ENCODE results near the gene LPGAT1.

The LPGAT1 gene

DNA sequence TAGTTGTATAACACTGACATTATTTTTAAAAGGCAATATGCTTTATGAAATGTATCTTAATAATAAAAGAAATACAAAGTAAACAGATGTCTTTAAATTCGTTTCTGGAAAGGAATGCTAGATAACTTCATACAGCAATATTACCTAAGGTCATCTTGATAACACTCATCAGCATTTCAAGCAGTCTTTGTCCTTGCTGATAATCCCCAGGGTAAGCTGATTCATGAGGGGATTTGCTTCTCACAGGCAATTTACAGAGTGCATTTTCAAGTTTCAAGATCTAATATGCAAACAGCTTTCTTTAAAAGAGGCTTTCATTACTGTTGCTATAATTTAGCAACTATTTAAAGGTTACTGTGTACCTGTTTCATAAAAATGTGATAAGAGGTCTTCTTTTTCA, 80.0 kb downstream of the LPGAT1 start:
- no peak overlapping the region for H3K4me3 ChIP-seq (ENCODE audit: low read depth, low read length)
- no peak for DNase-seq (ENCODE audit: low read depth)
- TF ChIP-seq, protein P1, sequence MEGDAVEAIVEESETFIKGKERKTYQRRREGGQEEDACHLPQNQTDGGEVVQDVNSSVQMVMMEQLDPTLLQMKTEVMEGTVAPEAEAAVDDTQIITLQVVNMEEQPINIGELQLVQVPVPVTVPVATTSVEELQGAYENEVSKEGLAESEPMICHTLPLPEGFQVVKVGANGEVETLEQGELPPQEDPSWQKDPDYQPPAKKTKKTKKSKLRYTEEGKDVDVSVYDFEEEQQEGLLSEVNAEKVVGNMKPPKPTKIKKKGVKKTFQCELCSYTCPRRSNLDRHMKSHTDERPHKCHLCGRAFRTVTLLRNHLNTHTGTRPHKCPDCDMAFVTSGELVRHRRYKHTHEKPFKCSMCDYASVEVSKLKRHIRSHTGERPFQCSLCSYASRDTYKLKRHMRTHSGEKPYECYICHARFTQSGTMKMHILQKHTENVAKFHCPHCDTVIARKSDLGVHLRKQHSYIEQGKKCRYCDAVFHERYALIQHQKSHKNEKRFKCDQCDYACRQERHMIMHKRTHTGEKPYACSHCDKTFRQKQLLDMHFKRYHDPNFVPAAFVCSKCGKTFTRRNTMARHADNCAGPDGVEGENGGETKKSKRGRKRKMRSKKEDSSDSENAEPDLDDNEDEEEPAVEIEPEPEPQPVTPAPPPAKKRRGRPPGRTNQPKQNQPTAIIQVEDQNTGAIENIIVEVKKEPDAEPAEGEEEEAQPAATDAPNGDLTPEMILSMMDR (IDR thresholded peaks at IDR 0.05; ENCODE audit: control insufficient read depth, extremely low read depth, insufficient read depth): no peak

DNA sequence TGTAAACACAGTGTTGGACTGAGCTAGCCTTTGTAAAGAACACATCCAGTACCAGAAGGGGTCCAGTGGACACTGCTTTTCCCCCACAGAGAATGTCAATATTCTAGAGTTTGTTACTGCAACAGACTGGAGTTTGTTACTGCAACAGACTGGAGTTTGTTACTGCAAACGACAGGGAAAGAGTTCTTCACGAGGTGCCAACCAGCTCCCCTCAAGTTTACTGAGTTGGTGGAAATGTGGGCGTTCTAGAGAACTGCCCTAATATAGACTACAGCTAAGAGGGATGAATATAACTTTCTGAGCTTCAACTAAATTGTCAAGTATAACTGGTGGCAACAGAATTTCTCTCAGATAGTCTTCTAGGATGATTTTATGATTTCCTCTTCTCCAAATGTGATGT, 81.3 kb downstream of the LPGAT1 start:
- no peak for DNase-seq (ENCODE audit: low read depth)
- no peak overlapping the region for H3K4me3 ChIP-seq (ENCODE audit: low read depth, low read length)
- TF ChIP-seq, protein P1 (IDR thresholded peaks at IDR 0.05; ENCODE audit: control insufficient read depth, extremely low read depth, insufficient read depth): no peak

DNA sequence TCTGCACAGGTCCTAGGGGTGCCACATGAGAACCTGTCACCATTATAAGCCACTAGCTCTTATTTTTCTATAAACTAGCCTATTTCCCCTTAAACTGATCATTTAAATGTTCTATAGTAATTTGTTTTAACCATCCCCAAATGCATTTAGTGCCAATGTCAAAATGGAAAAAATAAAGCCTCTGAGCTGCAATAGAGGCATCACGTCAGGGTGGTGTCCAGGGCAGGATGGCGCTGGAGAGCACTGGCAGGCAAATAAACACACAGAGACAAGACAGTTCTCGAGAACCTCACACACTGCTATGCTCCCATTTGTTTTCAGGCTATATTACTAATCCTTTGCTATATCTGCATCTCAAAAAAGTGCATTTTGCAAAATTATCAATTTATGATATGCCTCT, 81.8 kb downstream of the LPGAT1 start:
- no peak overlapping the region for H3K4me3 ChIP-seq (ENCODE audit: low read depth, low read length)
- no peak for DNase-seq (ENCODE audit: low read depth)
- TF ChIP-seq, protein P1 (IDR thresholded peaks at IDR 0.05; ENCODE audit: control insufficient read depth, extremely low read depth, insufficient read depth): no peak

DNA sequence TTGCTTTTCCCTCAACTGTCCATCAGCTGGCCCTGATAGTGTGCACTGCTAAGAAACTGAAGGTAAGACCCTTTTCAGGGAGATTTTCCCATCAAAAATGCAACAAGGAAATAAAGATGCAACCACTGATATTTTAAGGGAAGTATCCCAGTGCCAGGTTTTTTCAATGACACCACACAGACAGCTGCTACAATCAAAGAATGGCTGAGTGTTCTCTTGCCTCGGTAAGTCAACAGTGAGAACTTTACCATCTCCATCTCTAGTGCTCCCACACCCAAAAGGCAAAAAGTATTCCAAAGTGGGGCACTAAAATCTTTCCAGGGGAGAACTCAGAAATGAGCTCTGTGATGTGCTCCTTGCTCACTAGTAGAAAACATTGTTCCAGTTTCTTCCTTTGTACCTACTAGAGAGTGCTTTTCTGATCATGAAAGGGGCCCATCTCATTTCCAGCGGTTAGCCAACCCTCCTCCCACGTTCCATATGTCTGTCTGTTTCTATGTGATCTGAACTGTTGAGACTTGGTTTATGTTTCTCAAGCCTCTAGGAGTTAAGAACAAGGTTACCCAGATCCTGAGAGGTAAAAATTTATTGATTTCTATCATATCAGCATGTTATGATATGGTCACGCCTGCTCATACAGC, 87.6 kb downstream of the LPGAT1 start:
- H3K4me3 ChIP-seq (ENCODE audit: low read depth, low read length): no peak overlapping the region
- DNase-seq (ENCODE audit: low read depth): no peak
- TF ChIP-seq, protein P1 (IDR thresholded peaks at IDR 0.05; ENCODE audit: control insufficient read depth, extremely low read depth, insufficient read depth): no peak

DNA sequence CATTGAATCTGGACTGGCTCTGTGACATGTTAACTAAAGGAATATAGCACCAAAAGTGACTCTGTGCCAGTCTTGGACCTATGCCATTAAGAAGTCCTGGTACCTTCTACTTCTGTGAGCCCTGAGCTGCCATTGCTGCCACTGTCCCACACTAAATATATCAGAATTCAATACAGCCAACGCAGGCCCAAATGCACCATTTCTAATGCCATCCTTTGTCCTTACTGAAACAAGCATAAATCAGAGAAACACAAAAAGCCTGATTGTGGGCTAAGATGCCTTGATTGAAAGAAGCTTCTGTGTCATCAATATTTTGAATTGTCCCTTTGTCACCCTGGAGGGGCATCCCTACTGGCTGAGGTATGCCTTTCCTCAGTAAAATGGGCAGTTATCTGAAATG, 88.3 kb downstream of the LPGAT1 start:
- no peak overlapping the region for H3K4me3 ChIP-seq (ENCODE audit: low read depth, low read length)
- TF ChIP-seq, protein P1 (IDR thresholded peaks at IDR 0.05; ENCODE audit: control insufficient read depth, extremely low read depth, insufficient read depth): no peak
- DNase-seq (ENCODE audit: low read depth): no peak

DNA sequence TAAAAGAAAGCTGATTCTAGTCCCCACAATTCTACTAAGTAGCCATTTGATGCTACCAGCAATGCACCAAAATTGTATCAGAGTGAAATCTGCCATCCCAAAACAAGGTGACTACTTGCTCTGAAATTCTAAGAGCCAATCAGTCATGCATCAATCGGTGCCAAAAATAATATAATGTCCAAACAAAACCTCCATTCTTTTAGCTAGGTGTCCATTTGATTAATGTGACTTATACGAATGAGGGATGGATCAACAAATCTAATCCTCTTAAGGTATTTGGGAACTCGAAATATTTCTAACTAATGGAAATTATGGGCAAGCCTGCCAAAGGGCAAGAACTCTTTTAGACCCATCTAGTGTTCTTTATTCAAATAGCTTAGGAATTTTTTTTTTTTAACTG, 88.8 kb downstream of the LPGAT1 start:
- no peak overlapping the region for H3K4me3 ChIP-seq (ENCODE audit: low read depth, low read length)
- TF ChIP-seq, protein P1 (IDR thresholded peaks at IDR 0.05; ENCODE audit: control insufficient read depth, extremely low read depth, insufficient read depth): no peak
- DNase-seq (ENCODE audit: low read depth): no peak

DNA sequence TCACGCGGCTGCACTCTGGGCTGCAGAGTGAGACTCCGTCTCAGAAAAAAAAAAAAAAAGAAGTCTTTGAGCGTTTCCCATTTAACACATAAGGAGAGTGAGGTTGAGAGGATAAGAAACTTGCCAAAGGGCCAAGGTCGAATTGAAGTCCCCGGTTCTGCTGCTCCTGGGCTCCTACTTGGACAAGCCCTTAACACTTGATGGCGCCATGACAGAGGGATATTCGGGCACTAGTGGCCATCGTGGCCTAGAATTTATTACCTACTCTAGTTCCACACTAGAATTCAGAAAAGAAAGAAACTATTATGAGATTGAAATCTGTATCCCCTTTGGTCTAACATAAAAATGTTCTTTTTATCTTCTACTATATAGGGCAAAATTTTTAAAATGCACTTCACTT, 89.4 kb downstream of the LPGAT1 start:
- H3K4me3 ChIP-seq (ENCODE audit: low read depth, low read length): no peak overlapping the region
- no peak for DNase-seq (ENCODE audit: low read depth)
- TF ChIP-seq, protein P1 (IDR thresholded peaks at IDR 0.05; ENCODE audit: control insufficient read depth, extremely low read depth, insufficient read depth): 0 out of 2 replicates have a peak, but pooled peaks have one; percentile 14
